ENCODE measurements around the gene CSMD2.

Gene CSMD2

GRCh38 chr1:34101151-34101550 lies 63.9 kb downstream of the CSMD2 start:
- TF ChIP-seq FOXP2 (optimal IDR thresholded peaks at IDR 0.05; ENCODE audit: borderline replicate concordance, extremely low read depth, extremely low read length, insufficient read depth) (no peak), TAF1 (IDR thresholded peaks at IDR 0.05; ENCODE audit: borderline replicate concordance, insufficient read depth, low read length) (no peak), REST (IDR thresholded peaks at IDR 0.05; ENCODE audit: insufficient read depth in 1 of 2, low read depth in 2 of 2, low read length in 2 of 2) (no peak), SIN3A (IDR thresholded peaks at IDR 0.05; ENCODE audit: borderline replicate concordance, insufficient read depth, low read length) (no peak), POLR2AphosphoS5 (IDR thresholded peaks at IDR 0.05; ENCODE audit: low read depth, low read length) (no peak)

GRCh38 chr1:34100332-34100731 lies 64.7 kb downstream of the CSMD2 start:
- TF ChIP-seq POLR2AphosphoS5 (IDR thresholded peaks at IDR 0.05; ENCODE audit: low read depth, low read length), result no peak
- TF ChIP-seq SIN3A (IDR thresholded peaks at IDR 0.05; ENCODE audit: borderline replicate concordance, insufficient read depth, low read length), result no peak
- TF ChIP-seq FOXP2 (optimal IDR thresholded peaks at IDR 0.05; ENCODE audit: borderline replicate concordance, extremely low read depth, extremely low read length, insufficient read depth), result no peak
- no peak for TF ChIP-seq TAF1 (IDR thresholded peaks at IDR 0.05; ENCODE audit: borderline replicate concordance, insufficient read depth, low read length)
- no peak for TF ChIP-seq REST (IDR thresholded peaks at IDR 0.05; ENCODE audit: insufficient read depth in 1 of 2, low read depth in 2 of 2, low read length in 2 of 2)

GRCh38 chr1:34089731-34090130 lies 75.3 kb downstream of the CSMD2 start:
- TF ChIP-seq FOXP2 (optimal IDR thresholded peaks at IDR 0.05; ENCODE audit: borderline replicate concordance, extremely low read depth, extremely low read length, insufficient read depth) (no peak), TAF1 (IDR thresholded peaks at IDR 0.05; ENCODE audit: borderline replicate concordance, insufficient read depth, low read length) (no peak), REST (IDR thresholded peaks at IDR 0.05; ENCODE audit: insufficient read depth in 1 of 2, low read depth in 2 of 2, low read length in 2 of 2) (no peak), SIN3A (IDR thresholded peaks at IDR 0.05; ENCODE audit: borderline replicate concordance, insufficient read depth, low read length) (no peak), POLR2AphosphoS5 (IDR thresholded peaks at IDR 0.05; ENCODE audit: low read depth, low read length) (no peak)

GRCh38 chr1:34087986-34088385 lies 77.0 kb downstream of the CSMD2 start:
- TF ChIP-seq SIN3A (IDR thresholded peaks at IDR 0.05; ENCODE audit: borderline replicate concordance, insufficient read depth, low read length) (no peak), TAF1 (IDR thresholded peaks at IDR 0.05; ENCODE audit: borderline replicate concordance, insufficient read depth, low read length) (no peak), POLR2AphosphoS5 (IDR thresholded peaks at IDR 0.05; ENCODE audit: low read depth, low read length) (no peak), REST (IDR thresholded peaks at IDR 0.05; ENCODE audit: insufficient read depth in 1 of 2, low read depth in 2 of 2, low read length in 2 of 2) (no peak), FOXP2 (optimal IDR thresholded peaks at IDR 0.05; ENCODE audit: borderline replicate concordance, extremely low read depth, extremely low read length, insufficient read depth) (no peak)

GRCh38 chr1:34086561-34086960 lies 78.5 kb downstream of the CSMD2 start:
- TF ChIP-seq TAF1 (IDR thresholded peaks at IDR 0.05; ENCODE audit: borderline replicate concordance, insufficient read depth, low read length) (no peak), FOXP2 (optimal IDR thresholded peaks at IDR 0.05; ENCODE audit: borderline replicate concordance, extremely low read depth, extremely low read length, insufficient read depth) (no peak), REST (IDR thresholded peaks at IDR 0.05; ENCODE audit: insufficient read depth in 1 of 2, low read depth in 2 of 2, low read length in 2 of 2) (no peak), SIN3A (IDR thresholded peaks at IDR 0.05; ENCODE audit: borderline replicate concordance, insufficient read depth, low read length) (no peak)

Data from PFSK-1 (cell line).